GM21723 (cell line): ENCODE measurements around the gene SH3RF1.
A peak's percentile ranks its signal among the peaks of the same experiment; 100 is the strongest.

Experiments used
- ATAC-seq: cut with Tn5 transposase; IDR thresholded peaks from one replicate; pipeline ENCODE4 v1.9.1; 2021; ENCODE audit warnings: mild to moderate bottlenecking, moderate library complexity; ENCODE audit not compliant: unreplicated experiment

Gene SH3RF1

DNA sequence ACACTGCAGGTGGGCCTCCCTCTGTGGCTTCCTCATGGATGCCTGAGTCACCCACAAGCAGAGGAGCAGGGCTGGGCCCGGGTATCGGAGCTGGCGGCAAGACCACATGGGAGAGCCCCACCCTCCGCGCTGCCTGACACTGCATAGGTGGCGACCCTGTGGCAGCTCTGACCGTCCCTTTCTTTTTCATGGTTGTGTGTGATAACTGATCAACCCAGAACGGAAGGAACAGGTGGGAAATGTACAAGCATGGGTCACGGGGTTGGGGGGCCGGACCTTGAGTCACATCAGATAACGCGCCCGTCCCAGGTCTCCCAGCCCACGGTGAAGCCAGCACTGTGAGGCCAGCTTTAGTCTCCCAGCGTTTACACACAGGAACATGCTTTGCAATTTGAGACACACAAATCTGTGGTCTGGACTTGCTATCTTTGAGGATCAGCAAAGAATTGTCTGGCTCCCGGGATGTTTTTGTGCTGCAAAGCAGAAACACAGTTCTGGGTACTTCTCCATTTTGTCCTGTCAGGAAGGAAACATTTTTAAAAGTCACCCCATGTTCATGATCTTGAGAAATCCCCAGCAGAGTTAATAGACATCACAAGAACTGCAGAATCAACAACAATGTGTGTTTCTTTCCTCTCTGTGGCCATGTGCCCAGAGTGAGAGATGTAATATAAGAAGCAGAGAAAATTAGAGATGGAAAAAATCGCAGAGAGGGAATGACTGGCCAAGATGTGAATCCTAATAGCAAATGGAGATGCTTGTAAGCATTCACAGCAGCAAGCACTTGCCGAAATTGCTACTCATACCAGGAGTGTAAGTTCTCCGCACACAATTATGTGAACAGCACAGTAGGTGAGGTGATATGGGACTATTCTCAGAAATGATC lies 190.6 kb downstream of the SH3RF1 start:
- peak; percentile 74 for ATAC-seq

GRCh38 chr4:169074117-169074516 lies 196.6 kb downstream of the SH3RF1 start:
- no peak for ATAC-seq

- ATAC-seq: no peak
These were observed 199.0 kb downstream of the SH3RF1 start for GRCh38 chr4:169071747-169072146.

DNA sequence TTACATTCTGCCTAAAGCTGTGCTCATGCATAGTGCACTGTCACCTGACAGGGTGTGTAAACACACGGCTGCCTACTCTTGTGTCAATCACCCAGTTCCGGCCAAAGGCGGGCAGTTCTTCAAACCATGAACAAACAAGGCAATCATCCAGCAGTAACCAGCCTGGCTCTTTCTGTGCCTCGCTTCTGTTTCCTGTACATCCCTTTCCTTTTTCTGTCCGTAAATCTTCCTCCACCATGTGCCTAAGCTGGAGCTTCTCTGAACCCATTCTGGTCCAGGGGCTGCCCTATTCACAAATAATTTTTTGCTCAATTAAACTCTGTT lies 199.9 kb downstream of the SH3RF1 start:
- no peak for ATAC-seq

DNA sequence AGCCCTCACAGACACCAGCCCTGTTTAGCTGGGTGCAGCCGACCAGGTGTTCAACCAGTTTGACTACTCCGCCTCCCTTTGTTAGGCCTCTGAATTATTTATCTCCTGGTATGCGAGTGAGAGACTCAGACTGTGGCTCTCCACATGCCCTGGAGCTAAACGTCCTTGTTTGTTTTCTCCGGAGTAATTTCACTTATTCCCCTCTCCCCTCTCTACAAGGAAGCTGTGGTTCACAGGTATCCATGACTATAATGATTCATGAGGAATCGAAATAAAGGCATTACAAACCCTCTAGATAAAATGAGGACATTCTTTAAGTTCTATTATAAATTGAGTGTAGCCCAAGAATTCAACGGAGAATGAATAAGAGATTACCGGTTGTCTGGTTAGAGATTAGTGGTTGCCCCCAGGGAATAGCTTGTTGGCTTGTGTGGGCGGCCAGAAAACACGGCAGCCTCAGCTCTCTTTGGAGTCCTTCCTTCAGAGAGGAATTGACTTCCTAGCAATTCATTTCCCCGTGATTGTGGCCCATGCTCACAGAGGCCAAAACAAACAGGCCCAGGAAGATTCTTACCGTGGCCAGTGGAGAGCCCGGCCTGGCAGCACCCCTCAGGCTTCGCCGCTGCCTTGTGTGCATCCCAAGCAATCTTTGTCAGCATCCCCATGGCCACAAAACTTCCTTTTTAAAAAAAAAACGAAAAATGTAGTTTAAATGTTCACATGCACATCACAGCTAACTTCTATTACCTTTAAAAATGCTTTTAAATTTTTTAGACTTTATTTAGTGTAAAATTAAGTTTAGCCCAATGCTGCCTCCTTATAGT lies 200.5 kb downstream of the SH3RF1 start:
- ATAC-seq: no peak

GRCh38 chr4:169068423-169068822 lies 202.3 kb downstream of the SH3RF1 start:
- ATAC-seq: no peak

- ATAC-seq: no peak
These were observed 203.8 kb downstream of the SH3RF1 start for GRCh38 chr4:169066934-169067333.

GRCh38 chr4:169064296-169064695 lies 206.5 kb downstream of the SH3RF1 start:
- ATAC-seq: no peak

- ATAC-seq: no peak
These were observed 207.3 kb downstream of the SH3RF1 start for GRCh38 chr4:169063441-169063840.

DNA sequence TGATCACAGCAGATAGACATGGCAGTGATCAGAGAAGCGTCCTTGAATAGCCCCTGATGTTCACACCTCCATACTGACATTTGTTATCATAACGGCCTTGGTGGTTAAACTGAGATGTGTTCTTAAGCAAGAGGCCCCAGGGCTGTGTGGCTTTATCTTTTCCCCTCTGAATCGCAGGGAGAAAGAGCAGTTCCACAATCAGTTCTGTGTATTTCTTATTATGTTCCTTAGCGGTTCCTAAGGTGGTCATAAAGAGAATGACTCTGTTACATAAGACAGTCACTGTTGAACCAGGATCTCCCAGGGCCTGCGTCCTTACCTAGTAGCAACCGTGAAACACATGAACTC lies 207.9 kb downstream of the SH3RF1 start:
- no peak for ATAC-seq

- no peak for ATAC-seq
These were observed 209.4 kb downstream of the SH3RF1 start for GRCh38 chr4:169061386-169061785.

DNA sequence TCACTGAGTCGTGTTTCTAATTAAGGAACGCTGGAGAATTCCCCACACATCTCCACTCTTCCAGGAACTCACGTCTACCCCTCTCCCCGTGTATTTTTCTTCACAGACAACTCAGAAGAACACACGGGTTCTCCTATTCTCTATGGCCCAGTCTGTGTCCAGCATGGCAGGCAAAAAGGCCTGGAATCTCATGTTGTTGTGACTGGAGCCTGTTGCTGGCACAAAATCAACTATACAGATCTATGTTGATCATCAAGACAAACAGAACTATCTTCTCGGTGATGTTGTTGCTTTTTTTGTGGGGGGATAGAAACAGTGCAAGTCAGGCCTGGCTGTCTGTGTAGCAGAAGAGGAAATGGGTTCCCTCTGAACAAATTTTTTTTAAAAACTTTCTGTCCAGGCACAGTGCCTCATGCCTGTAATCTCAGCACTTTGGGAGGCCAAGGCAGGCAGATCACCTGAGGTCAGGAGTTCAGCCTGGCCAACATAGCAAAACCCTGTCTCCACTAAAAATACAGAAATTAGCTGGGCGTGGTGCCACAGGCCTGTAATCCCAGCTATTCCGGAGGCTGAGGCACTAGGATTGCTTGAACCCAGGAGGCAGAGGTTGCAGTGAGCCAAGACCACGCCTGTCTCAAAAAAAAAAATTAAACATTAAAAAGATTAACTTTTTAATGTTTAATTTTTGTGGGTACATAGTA lies 210.2 kb downstream of the SH3RF1 start:
- ATAC-seq: no peak

DNA sequence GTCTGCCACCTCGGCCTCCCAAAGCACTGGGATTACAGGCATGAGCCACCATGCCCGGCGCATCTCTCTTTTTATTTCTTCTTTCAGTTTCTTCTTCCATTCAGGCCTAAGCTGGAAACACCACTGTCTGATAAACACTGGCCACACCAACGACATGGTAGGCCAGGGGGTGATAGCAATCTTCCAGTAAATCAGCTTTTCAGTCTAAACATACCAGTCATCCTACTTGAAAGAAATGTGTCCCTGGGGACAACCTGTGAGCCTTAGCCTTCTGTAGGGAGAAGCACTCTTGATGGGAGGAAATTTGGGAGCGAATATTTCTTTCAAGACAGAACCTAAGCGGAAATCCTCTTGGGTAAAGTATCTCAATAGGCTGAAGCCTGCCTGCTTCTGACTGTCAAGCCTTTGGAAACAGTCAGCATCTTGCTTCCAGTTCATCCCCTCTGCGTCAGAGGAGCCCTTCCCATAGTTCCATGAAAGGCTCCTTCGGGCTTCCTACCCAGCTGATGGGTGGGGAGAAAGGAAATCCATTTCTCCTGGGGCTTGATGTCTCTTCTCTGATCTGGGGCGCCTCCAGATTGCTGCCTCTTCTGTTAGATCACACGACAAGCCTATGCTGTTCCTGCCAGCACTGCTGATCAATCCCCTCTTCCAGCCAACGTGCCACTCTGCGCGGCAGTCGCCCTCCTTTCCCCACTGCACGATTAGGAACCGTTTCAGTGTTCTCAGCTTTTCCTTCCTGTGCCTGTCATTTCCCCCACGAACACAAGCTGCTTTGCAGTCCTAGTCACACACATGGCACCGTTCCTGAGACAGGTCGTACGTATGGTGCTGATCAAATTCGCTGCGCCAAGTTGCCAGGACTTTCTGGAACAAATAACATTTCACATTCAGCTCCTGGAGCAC lies 211.2 kb downstream of the SH3RF1 start:
- ATAC-seq: no peak

DNA sequence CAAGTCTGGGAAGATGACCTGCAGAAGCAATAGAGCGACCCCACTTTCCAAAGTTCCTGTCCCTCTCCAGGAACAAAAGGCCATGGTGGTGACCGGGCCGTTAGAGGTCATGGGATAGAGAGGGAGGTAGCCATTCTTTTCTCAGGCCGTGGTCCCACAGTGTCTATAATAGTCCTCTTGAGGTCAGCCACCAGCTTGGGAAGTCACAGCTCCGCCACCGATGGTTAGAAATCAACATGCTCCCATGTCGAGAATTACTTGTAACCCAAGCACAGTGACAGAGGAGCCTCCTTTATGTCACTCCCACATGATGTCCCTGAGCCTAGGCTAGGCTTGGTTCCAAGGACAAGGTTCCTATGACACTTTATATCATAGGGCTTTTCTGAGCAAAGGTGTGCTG lies 212.4 kb downstream of the SH3RF1 start:
- no peak for ATAC-seq

- peak; percentile 72 for ATAC-seq
These were observed 215.9 kb downstream of the SH3RF1 start for GRCh38 chr4:169054879-169055278.

- no peak for ATAC-seq
These were observed 218.2 kb downstream of the SH3RF1 start for GRCh38 chr4:169052594-169052945.

- no peak for ATAC-seq
These were observed 218.8 kb downstream of the SH3RF1 start for GRCh38 chr4:169051761-169052593.

- ATAC-seq: no peak
These were observed 219.6 kb downstream of the SH3RF1 start for GRCh38 chr4:169050881-169051760.

DNA sequence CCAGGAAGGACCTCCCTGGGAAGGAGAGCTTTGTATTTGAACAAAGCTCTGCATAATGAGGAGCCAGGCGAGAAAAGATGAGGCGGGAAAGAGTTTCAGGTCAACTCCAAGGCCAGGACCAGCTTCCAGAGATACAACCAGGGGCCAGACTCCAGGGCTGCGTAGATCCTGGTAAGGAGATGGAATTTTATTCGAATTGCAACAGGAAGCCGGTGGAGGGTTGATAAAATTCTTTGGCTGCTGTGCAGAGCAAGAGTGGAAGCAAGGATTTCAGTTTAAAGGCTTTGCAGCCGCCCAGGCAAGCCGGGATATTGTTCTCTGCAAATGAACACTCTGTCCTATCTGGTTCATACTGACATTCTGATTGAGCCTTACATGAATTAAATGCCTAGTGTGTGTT lies 220.5 kb downstream of the SH3RF1 start:
- ATAC-seq: no peak
